ENCODE results near the gene ATAD3C.
"Not testable (repeated sequence)": the region's sequence is repeated elsewhere in the genome, so short reads cannot be mapped to it uniquely, and the experiment has no call there.

The ATAD3C gene, protein sequence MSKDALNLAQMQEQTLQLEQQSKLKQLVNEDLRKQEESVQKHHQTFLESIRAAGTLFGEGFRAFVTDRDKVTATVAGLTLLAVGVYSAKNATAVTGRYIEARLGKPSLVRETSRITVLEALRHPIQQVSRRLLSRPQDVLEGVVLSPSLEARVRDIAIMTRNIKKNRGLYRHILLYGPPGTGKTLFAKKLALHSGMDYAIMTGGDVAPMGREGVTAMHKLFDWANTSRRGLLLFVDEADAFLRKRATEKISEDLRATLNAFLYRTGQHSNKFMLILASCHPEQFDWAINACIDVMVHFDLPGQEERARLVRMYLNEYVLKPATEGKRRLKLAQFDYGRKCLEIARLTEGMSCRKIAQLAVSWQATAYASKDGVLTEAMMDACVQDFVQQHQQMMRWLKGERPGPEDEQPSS
- total RNA-seq: 0 to 1.3 (median 0.33) reads per million in 9 experiments

DNA sequence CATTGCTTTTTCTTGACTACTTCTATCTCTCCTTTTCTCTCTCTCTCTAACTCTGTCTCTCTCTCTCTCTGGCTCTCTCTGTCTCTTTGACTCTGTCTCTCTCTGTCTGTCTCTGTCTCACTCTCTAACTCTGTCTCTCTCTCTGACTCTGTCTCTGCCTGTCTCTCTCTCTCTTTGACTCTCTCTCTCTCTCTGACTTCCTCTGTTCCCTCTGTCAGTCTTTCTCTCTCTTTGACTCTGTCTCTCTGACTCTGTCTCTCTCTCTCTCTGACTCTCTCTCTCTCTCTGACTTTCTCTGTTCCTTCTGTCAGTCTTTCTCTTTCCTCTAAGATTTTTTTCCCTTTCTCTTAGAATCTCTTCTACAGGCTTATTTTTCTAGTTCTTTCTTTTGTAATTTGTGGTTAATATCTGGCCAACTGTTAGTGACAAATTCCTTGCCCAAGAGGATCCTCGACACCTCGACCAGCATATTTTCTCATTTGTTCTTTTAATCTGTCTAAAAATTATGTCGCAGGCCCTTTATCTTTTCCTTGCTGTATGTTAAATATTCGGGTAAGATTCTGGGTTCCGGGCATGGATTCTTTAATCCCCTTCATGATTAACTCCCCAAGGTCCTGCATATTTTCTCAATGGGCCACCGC is at the start of gene ATAD3C:
Gene ATAD3C, plus strand, starts transcription at position 591 of the 641 bp plus-strand sequence. CDS start 995 bp downstream, outside the sequence.
- peaks cover 0 to 12% of the 10 kb centered on the region in 2 donors for H3K27me3 Mint-ChIP-seq
- no peak for ATAC-seq (replicated peaks)
- no peaks in the 10 kb centered on the region for H3K36me3 Mint-ChIP-seq (ENCODE audit: insufficient read depth)

DNA sequence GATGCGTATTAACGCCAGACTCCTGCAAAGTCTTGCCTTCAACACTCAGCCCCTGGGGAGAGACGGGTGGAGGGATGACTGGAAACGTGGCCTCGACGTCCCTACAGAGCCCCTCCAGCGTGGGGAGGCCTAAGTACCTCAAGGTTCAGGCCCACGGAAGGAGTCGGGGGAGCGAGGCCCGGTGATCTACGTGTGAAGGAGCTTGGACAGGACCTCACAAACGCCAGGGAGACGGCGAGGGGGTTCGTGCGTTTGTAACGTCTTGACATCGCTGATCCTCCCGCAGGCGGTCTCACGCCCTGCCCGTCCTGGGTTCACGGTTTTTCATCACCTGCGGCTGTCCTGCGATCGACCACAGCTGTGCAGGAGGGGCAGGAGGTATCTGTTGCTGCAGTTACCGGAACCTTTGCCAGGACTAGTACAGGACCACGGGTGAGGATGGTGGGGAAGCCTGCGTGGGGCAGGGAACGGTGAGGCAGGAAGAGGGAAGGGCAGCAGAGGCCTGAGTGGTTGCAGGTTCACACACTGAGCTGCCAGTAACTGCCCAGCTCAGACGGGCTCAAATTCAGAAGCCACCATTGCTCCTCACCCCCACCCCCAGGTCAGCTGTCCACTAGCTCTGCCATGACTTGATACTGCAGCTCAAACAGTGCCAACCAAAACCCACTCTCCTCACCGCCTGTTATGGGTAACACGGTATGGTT is 49.5 kb upstream of the ATAD3C start:
- no peaks in the 10 kb centered on the region for H3K9me3 Mint-ChIP-seq
- peak overlapping the region; percentile 93 to 94 for H3K27ac Mint-ChIP-seq
- peaks cover 37 to 44% of the 10 kb centered on the region in 2 donors for H3K4me1 Mint-ChIP-seq (ENCODE audit: low read depth in 2 of 2)
- peak overlapping the region; percentile 87 to 88 for H3K4me3 Mint-ChIP-seq
- DNase-seq: no peak
- peaks cover 95% of the 10 kb centered on the region for H3K36me3 Mint-ChIP-seq (ENCODE audit: insufficient read depth)
- no peak for ATAC-seq (replicated peaks)
- H3K27me3 Mint-ChIP-seq: no peaks in the 10 kb centered on the region

More for the DNA sequence above, at the start of gene ATAD3C:
- Mint-ChIP-seq H3K9me3 (no peaks in the 10 kb centered on the region), H3K4me3 (no peak within 1 kb of the TSS), H3K4me1 (ENCODE audit: low read depth in 2 of 2) (no peaks in the 10 kb centered on the region), H3K27ac (peak within 1 kb of the TSS in 1 of 2 donors; percentile 1)
- DNase-seq: no peak

DNA sequence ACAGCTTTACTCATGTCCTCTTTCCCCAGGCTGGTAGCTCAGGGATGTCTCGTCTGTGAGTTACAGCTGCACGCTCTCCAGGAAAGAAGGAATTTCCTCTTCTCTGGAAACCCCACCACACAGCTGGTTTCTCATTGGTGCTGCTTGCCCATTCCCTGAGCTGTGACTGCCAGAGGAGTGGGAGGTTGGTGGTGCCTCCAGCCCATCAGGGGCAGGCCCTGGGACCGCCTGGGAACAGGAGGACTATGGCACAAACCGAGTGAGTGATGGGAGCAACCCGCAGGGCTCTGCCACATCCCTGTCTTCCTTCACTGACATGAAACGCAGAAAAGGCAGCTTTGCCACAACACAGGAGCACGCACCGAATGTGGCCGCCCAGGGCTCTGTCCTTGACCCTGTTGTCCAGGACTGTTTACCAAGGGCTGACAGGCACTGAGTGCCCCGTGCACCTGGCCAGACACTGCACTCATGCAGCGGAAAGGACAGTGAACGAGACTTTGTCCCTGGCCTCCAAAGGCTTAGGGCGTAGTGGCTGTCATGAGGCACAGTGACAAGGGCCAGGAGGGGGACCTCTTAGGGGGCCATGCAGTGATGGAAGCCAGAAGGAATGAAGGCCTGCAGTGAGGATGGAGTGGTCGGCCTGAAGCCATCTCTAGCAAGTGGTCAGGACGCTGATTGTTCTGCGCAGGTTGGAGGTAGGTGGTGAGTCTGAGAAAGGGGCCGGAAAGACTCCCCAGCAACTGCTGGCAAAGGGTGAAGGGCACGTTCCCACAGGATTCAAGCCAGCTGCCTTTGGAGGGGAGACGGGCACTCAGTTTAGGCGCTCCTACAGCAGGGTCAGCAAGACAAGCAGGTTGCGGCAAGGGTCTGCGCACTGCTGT is 48.7 kb upstream of the ATAD3C start:
- ATAC-seq (replicated peaks): no peak
- H3K36me3 Mint-ChIP-seq (ENCODE audit: insufficient read depth): peaks cover 95% of the 10 kb centered on the region
- H3K4me3 Mint-ChIP-seq: peak overlapping the region; percentile 87 to 88
- H3K9me3 Mint-ChIP-seq: no peaks in the 10 kb centered on the region
- H3K27ac Mint-ChIP-seq: peak overlapping the region in 1 of 2 donors; percentile 94
- H3K4me1 Mint-ChIP-seq (ENCODE audit: low read depth in 2 of 2): peaks cover 34 to 37% of the 10 kb centered on the region in 2 donors
- no peak for DNase-seq
- H3K27me3 Mint-ChIP-seq: no peaks in the 10 kb centered on the region

DNA sequence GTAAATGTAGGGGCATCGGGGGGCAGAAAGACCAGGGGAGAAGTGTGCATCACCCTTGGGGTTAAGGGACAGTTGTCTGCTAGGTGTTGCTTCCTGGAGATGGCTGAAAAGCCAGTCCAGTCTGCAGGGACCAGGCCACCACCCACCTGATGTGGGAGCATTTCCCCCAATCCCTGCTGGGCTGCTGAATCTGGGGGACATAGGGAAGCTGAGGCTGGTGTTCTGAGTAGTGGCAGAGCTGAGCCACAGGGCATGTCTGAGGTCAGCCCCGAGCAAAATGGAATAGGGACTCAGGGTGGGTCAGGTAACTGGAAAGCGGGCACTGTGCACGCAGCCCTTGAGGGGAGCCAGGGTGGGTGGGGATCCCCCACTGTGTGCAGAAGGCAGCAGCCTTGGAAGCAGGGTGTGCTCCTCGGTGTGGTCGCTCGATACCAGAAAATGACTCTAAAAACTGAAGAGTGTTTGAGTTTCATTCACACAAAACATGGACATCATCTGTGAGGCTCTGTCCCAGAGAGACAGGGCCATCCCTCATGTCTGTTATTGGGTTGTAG is 48.0 kb upstream of the ATAD3C start:
- Mint-ChIP-seq H3K36me3 (ENCODE audit: insufficient read depth) (peaks cover 97% of the 10 kb centered on the region), H3K27me3 (no peaks in the 10 kb centered on the region), H3K9me3 (no peaks in the 10 kb centered on the region), H3K27ac (peak overlapping the region in 1 of 2 donors; percentile 94), H3K4me3 (peak overlapping the region; percentile 31 to 88), H3K4me1 (ENCODE audit: low read depth in 2 of 2) (peaks cover 37 to 41% of the 10 kb centered on the region in 2 donors)
- ATAC-seq (replicated peaks) (no peak), DNase-seq (no peak)

DNA sequence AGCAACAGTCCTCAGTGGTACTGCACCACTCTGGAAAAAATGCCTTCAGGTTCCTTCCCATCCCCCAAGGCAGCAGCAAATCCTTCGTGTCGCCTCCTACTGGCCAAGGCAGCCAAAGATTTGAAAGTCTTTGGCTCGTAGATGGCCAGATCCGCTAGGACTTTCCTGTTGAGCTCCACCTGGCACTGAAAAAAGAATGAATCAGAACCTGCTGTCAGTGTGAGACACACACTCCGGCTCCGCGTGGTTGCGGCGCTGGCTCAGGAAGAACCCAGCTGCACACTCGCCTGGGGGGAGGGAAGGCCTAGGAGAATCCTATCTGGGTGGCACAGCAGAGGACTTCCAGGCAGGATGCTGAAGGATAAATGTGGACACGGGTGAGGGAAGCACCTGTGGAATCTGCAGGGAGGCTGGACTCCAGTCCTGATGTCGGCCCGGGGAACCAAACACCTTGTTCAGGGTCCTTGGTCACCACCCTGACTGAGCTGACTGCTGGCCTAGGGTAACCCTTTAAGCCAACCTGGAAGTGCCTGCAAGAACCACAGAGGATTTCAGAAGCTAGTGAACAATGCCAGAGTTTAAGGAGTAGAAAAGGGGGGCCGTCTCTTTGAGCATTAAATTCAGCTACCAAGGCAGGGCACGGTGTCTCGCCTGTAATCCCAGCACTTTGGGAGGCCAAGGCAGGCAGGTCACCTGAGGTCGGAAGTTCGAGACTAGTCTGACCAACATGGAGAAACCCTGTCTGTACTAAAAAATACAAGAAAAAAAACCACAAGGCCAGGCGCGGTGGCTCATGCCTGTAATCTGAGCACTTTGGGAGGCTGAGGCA is 47.2 kb upstream of the ATAD3C start:
- peaks cover 40 to 41% of the 10 kb centered on the region in 2 donors for H3K4me1 Mint-ChIP-seq (ENCODE audit: low read depth in 2 of 2)
- no peak overlapping the region for H3K4me3 Mint-ChIP-seq
- peaks cover 95% of the 10 kb centered on the region for H3K36me3 Mint-ChIP-seq (ENCODE audit: insufficient read depth)
- no peaks in the 10 kb centered on the region for H3K9me3 Mint-ChIP-seq
- DNase-seq (no peak), ATAC-seq (replicated peaks) (no peak)
- H3K27ac Mint-ChIP-seq: peak overlapping the region; percentile 67 to 83
- H3K27me3 Mint-ChIP-seq: no peaks in the 10 kb centered on the region

DNA sequence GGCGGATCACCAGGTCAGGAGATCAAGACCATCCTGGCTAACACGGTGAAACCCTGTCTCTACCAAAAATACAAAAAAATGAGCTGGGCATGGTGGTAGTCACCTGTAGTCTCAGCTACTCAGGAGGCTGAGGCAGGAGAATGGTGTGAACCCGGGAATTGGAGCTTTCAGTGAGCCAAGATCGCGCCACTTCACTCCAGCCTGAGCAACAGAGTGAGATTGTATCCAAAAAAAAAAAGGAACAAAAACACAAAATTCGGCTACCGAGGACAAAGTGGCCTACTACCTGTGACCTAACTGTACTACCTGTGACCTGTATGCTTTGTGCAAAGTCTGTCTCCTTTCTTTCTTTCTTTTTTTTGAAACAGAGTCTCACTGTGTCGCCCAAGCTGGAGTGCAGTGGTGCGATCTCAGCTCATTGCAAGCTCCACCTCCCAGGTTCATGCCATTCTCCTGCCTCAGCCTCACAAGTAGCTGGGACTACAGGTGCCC is 46.5 kb upstream of the ATAD3C start:
- H3K9me3 Mint-ChIP-seq; H3K27me3 Mint-ChIP-seq; DNase-seq; ATAC-seq (replicated peaks): not testable (repeated sequence)
- Mint-ChIP-seq H3K4me1 (ENCODE audit: low read depth in 2 of 2) (peaks cover 39 to 41% of the 10 kb centered on the region in 2 donors), H3K36me3 (ENCODE audit: insufficient read depth) (peaks cover 94% of the 10 kb centered on the region), H3K4me3 (peak overlapping the region; percentile 27 to 59), H3K27ac (peak overlapping the region in 1 of 2 donors; percentile 23)

DNA sequence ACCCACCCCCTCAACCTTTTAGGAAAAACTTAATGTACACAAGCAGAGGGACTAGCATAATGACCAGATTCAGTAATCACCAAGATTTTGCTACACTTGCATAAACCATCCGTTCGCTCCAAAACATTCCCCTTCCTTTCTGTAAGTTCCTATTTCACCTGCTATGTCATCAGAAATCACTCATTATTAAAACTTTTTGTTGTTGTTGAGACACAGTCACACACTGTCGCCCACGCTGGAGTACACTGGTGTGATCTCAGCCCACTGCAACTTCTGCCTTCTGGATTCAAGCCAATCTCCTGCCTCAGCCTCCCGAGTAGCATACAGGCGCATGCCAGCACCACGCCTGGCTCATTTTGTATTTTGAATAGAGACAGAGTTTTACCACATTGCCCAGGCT is 45.8 kb upstream of the ATAD3C start:
- H3K27me3 Mint-ChIP-seq: no peaks in the 10 kb centered on the region
- ATAC-seq (replicated peaks) (no peak), DNase-seq (no peak)
- peak overlapping the region; percentile 9 to 59 for H3K4me3 Mint-ChIP-seq
- peaks cover 39 to 40% of the 10 kb centered on the region in 2 donors for H3K4me1 Mint-ChIP-seq (ENCODE audit: low read depth in 2 of 2)
- H3K36me3 Mint-ChIP-seq (ENCODE audit: insufficient read depth): peaks cover 87% of the 10 kb centered on the region
- no peaks in the 10 kb centered on the region for H3K9me3 Mint-ChIP-seq
- peak overlapping the region in 1 of 2 donors; percentile 23 for H3K27ac Mint-ChIP-seq

DNA sequence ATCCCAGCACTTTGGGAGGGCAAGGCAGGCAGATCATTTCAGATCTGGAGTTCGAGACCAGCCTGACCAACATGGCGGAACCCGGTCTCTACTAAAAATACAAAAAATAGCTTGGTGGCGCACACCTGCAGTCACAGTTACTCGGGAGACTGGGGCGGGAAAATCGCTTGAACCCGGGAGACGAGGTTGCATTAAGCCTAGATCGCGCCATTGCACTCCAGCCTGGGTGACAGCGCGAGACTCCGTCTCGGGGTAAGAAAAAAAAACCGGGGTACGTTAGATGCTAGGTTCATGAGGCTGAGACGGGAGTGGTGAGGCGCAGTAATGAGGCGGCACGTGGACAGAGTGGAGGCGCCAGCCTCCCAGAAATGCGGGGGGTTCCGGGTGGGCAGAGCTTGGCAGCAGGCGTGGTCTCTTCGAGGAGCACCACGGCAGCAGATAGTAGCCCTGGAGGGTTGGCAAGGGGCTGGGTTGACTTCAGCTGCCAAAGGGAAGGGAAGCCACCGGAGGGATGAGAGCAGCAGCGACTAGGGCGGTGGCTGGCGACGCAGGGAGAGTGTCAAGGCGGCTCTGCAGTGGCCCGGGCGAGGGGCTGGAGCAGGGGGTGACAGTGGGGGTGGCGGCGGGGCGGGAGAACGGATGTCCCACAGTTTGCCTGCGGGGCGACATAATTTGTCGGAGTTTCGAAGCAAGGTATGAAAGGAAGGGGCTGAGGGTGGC is 43.2 kb upstream of the ATAD3C start:
- Mint-ChIP-seq H3K27ac (peak overlapping the region; percentile 91 to 95), H3K27me3 (no peaks in the 10 kb centered on the region), H3K9me3 (no peaks in the 10 kb centered on the region), H3K4me3 (peak overlapping the region; percentile 88 to 90), H3K4me1 (ENCODE audit: low read depth in 2 of 2) (peaks cover 21 to 22% of the 10 kb centered on the region in 2 donors), H3K36me3 (ENCODE audit: insufficient read depth) (peaks cover 63% of the 10 kb centered on the region)
- ATAC-seq (replicated peaks) (no peak), DNase-seq (no peak)

DNA sequence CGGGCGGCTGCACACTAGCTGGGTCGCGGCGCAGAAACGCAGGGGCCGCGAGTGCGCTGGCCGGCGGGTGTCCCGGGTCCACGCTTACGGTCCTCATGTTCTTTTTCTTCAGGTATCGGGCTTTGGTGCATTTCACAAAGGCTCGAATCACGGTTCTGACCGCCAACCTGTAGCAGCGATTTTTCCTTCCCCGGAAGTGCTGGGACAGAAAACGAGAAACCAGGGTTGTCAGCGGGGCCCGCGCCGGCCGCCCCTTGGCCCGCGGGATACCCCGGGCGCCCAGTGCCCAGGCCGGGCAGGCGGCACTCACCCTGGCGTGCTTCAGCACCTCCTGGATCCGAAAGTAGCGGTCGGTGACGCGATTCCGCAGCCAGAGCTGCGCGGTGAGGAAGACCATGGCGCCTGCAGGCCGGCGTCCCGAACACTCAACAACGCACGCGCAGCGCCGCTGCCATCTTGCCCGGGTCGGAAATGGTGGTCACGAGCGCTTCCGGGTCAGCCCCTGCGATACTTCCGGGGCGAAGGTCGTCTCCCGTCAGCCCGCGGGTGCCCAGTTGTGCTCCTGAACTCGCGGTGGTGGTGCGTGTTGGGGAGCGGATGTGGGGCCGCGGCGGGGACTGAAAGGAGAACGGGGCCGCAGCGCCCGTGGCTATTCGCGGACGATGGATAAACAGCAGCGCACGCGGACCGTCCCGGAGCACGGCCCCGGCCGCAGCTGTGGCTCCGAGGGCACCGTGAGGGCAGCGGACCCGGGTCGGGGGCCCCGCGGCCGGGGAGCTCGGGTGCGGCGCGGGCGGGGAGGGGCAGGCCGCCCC is 42.5 kb upstream of the ATAD3C start, which contains the start of gene MRPL20:
Gene MRPL20, minus strand, starts transcription at position 473 of the 815 bp plus-strand sequence. Its CDS starts 76 bp downstream, at position 397.
- no peaks in the 10 kb centered on the region for H3K9me3 Mint-ChIP-seq
- H3K36me3 Mint-ChIP-seq (ENCODE audit: insufficient read depth): peaks cover 56% of the 10 kb centered on the region
- peak within 1 kb of the TSS; percentile 88 to 90 for H3K4me3 Mint-ChIP-seq
- peak; percentile 94 for ATAC-seq (replicated peaks)
- H3K27ac Mint-ChIP-seq: peak within 1 kb of the TSS; percentile 91 to 95
- peaks cover 20% of the 10 kb centered on the region in 2 donors for H3K4me1 Mint-ChIP-seq (ENCODE audit: low read depth in 2 of 2)
- peak; percentile 92 to 95 (median 93) for DNase-seq
- H3K27me3 Mint-ChIP-seq: no peaks in the 10 kb centered on the region

DNA sequence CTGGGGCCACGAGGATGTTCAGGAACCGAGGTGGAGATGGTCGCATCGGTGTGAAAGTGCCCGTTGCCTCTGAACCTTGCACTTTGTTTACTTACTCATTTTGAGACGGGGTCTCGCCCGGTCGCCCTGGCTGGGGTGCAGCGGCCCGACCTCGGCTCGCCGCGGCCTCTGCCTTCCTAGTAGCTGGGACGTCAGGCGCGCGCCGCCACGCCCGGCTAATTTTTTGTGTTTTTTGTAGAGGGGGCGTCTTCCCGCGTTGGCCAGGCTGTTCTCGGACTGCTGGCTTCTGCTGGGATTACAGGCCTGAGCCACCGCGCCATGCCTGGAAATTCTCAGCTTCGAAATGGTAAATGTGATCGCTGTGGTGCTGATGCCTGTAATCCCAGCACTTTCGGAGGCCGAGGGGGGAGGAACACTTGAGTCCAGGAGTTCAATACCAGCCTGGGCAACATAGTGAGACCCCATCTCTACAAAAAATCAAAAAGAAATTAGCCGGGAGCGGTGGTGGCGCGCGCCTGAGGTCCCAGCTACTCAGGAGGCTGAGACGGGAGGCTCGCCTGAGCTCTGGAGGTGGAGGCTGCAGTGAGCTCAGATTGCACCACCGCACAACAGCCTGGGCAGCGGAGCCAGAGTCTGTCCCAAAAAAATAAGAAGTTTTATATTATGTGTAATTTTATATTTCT is 41.7 kb upstream of the ATAD3C start:
- ATAC-seq (replicated peaks): peak; percentile 21
- DNase-seq: peak in 2 of 3 experiments; percentile 16 to 23
- H3K9me3 Mint-ChIP-seq: no peaks in the 10 kb centered on the region
- peak overlapping the region; percentile 91 to 95 for H3K27ac Mint-ChIP-seq
- H3K27me3 Mint-ChIP-seq: no peaks in the 10 kb centered on the region
- H3K4me1 Mint-ChIP-seq (ENCODE audit: low read depth in 2 of 2): peaks cover 15 to 18% of the 10 kb centered on the region in 2 donors
- H3K36me3 Mint-ChIP-seq (ENCODE audit: insufficient read depth): peaks cover 48% of the 10 kb centered on the region
- H3K4me3 Mint-ChIP-seq: peak overlapping the region; percentile 88 to 90
